SK-N-SH treated with all-trans-retinoic acid at 6 μM for 48 hours (cell line): ENCODE data around the gene DBF4.

Experiments used
- ARNTL ChIP-seq: fragments of 450-650 bp; formaldehyde crosslinking; IDR thresholded peaks from 2 replicates; pipeline ENCODE4 v1.5.0; 2020; ENCODE audit warnings: low read depth, mild to moderate bottlenecking, moderate library complexity, borderline replicate concordance
- CSDC2 ChIP-seq: fragments of 250-450 bp; sonication (Bioruptor Pico); IDR thresholded peaks from 2 replicates; pipeline ENCODE4 v1.5.0; 2020; ENCODE audit warnings: mild to moderate bottlenecking, moderate library complexity
- OSR1 ChIP-seq: fragments of 250-450 bp; sonication (Bioruptor Pico); IDR thresholded peaks from 2 replicates; pipeline ENCODE4 v1.8.0; 2022; ENCODE audit warnings: moderate library complexity, mild to moderate bottlenecking, inconsistent platforms
- RARB ChIP-seq: fragments of 250-450 bp; sonication (Bioruptor Pico); IDR thresholded peaks from 2 replicates; pipeline ENCODE4 v1.8.0; 2021; ENCODE audit warnings: mild to moderate bottlenecking, moderate library complexity
- TOX ChIP-seq: fragments of 250-450 bp; sonication (Bioruptor Pico); IDR thresholded peaks from 2 replicates; pipeline ENCODE4 v1.8.0; 2021; ENCODE audit warnings: mild to moderate bottlenecking, moderate library complexity, borderline replicate concordance
- ZFP30 ChIP-seq: fragments of 450-650 bp; formaldehyde crosslinking; IDR thresholded peaks from 2 replicates; pipeline ENCODE4 v1.5.0; 2022; ENCODE audit warnings: mild to moderate bottlenecking, moderate library complexity
- ZNF70 ChIP-seq: fragments of 450-650 bp; formaldehyde crosslinking; IDR thresholded peaks from 2 replicates; pipeline ENCODE4 v1.5.0; 2020; ENCODE audit warnings: mild to moderate bottlenecking, moderate library complexity
- ZNF8 ChIP-seq: fragments of 450-650 bp; formaldehyde crosslinking; IDR thresholded peaks from 2 replicates; pipeline ENCODE4 v1.5.0; 2020; ENCODE audit warnings: mild to moderate bottlenecking, moderate library complexity
- TF ChIP-seq, protein P1 (sequence below): fragments of 250-450 bp; sonication (Bioruptor Pico); IDR thresholded peaks from 2 replicates; pipeline ENCODE4 v1.5.1; 2020; ENCODE audit warnings: low read depth, mild to moderate bottlenecking, moderate library complexity
- TF ChIP-seq, protein P2 (sequence below): fragments of 250-450 bp; sonication (Bioruptor Pico); IDR thresholded peaks from 2 replicates; pipeline ENCODE4 v1.8.0; 2020; ENCODE audit warnings: mild to moderate bottlenecking, moderate library complexity, borderline replicate concordance
- TF ChIP-seq, protein P3 (sequence below): fragments of 250-450 bp; sonication (Bioruptor Pico); IDR thresholded peaks from 2 replicates; pipeline ENCODE4 v1.5.0; 2020; ENCODE audit warnings: mild to moderate bottlenecking, moderate library complexity

DNA sequence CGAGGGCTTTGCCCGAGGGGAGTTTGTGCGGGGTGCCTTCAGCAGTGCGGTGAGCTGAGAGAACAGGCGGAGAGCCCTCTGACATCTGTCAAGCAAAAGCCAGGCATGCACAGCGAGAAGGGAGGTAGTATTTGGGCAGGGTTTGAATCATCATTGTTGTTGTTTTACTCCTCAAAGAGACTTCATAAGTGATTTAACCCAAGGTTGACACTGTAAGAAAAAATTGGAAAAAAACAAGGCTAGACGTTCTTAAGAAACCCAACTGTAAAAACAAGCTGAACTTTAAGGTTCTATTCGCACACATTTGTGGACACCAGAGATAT lies 59.1 kb downstream of the DBF4 start:
- TF ChIP-seq, protein P1, sequence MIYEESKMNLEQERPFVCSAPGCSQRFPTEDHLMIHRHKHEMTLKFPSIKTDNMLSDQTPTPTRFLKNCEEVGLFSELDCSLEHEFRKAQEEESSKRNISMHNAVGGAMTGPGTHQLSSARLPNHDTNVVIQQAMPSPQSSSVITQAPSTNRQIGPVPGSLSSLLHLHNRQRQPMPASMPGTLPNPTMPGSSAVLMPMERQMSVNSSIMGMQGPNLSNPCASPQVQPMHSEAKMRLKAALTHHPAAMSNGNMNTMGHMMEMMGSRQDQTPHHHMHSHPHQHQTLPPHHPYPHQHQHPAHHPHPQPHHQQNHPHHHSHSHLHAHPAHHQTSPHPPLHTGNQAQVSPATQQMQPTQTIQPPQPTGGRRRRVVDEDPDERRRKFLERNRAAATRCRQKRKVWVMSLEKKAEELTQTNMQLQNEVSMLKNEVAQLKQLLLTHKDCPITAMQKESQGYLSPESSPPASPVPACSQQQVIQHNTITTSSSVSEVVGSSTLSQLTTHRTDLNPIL (CRISPR knock-in tag): no peak
- TF ChIP-seq TOX (CRISPR knock-in tag): no peak
- TF ChIP-seq, protein P2, sequence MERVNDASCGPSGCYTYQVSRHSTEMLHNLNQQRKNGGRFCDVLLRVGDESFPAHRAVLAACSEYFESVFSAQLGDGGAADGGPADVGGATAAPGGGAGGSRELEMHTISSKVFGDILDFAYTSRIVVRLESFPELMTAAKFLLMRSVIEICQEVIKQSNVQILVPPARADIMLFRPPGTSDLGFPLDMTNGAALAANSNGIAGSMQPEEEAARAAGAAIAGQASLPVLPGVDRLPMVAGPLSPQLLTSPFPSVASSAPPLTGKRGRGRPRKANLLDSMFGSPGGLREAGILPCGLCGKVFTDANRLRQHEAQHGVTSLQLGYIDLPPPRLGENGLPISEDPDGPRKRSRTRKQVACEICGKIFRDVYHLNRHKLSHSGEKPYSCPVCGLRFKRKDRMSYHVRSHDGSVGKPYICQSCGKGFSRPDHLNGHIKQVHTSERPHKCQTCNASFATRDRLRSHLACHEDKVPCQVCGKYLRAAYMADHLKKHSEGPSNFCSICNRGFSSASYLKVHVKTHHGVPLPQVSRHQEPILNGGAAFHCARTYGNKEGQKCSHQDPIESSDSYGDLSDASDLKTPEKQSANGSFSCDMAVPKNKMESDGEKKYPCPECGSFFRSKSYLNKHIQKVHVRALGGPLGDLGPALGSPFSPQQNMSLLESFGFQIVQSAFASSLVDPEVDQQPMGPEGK (CRISPR knock-in tag): no peak
- no peak for TF ChIP-seq ZNF70 (CRISPR knock-in tag)
- TF ChIP-seq ARNTL (CRISPR knock-in tag): no peak
- no peak for TF ChIP-seq OSR1
- no peak for TF ChIP-seq ZFP30 (CRISPR knock-in tag)
- TF ChIP-seq ZNF8 (CRISPR knock-in tag): no peak
- no peak for TF ChIP-seq CSDC2 (CRISPR knock-in tag)
- TF ChIP-seq, protein P3, sequence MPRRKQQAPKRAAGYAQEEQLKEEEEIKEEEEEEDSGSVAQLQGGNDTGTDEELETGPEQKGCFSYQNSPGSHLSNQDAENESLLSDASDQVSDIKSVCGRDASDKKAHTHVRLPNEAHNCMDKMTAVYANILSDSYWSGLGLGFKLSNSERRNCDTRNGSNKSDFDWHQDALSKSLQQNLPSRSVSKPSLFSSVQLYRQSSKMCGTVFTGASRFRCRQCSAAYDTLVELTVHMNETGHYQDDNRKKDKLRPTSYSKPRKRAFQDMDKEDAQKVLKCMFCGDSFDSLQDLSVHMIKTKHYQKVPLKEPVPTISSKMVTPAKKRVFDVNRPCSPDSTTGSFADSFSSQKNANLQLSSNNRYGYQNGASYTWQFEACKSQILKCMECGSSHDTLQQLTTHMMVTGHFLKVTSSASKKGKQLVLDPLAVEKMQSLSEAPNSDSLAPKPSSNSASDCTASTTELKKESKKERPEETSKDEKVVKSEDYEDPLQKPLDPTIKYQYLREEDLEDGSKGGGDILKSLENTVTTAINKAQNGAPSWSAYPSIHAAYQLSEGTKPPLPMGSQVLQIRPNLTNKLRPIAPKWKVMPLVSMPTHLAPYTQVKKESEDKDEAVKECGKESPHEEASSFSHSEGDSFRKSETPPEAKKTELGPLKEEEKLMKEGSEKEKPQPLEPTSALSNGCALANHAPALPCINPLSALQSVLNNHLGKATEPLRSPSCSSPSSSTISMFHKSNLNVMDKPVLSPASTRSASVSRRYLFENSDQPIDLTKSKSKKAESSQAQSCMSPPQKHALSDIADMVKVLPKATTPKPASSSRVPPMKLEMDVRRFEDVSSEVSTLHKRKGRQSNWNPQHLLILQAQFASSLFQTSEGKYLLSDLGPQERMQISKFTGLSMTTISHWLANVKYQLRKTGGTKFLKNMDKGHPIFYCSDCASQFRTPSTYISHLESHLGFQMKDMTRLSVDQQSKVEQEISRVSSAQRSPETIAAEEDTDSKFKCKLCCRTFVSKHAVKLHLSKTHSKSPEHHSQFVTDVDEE (CRISPR knock-in tag): no peak
- TF ChIP-seq RARB (CRISPR knock-in tag): no peak
